ENCODE results near the gene ADAM8. TPM values are rescaled to one million over a fixed set of nuclear protein-coding genes. Genes with fewer than 3 reads are reported as not detected.

ADAM8 gene
- polyA plus RNA-seq, 1 of the 3 experiments (the other 2 are of a cell fraction), result 1.7 TPM

- H2AFZ ChIP-seq (ENCODE audit: low read depth), result no peak overlapping the region
- no peaks in the 10 kb centered on the region for H3K36me3 ChIP-seq (replicated peaks in 1 of 2; ENCODE audit: control insufficient read depth in 1 of 2, insufficient read depth in 2 of 2, low read length in 1 of 2)
- no peak for TF ChIP-seq RFX5 (IDR thresholded peaks at IDR 0.05; ENCODE audit: low read length)
- no peak for TF ChIP-seq TEAD4 (IDR thresholded peaks at IDR 0.05; ENCODE audit: borderline replicate concordance, insufficient read depth)
- no peak for TF ChIP-seq CTCF (IDR thresholded peaks at IDR 0.05)
- TF ChIP-seq MXI1 (IDR thresholded peaks at IDR 0.05; ENCODE audit: low read depth, low read length), result no peak
- no peaks in the 10 kb centered on the region for H3F3A ChIP-seq (replicated peaks; ENCODE audit: insufficient read depth)
- no peak overlapping the region for H3K4me2 ChIP-seq
- H3K9me2 ChIP-seq, result no peaks in the 10 kb centered on the region
- H3K4me3 ChIP-seq (ENCODE audit: low read depth in 2 of 2, low read length in 1 of 2), result no peak overlapping the region
- POLR2A ChIA-PET, result no interaction called here
- H3K27ac ChIP-seq (ENCODE audit: low read depth in 2 of 2, low read length in 1 of 2), result no peak overlapping the region
- no peaks in the 10 kb centered on the region for H4K20me1 ChIP-seq (ENCODE audit: insufficient read depth)
- no peaks in the 10 kb centered on the region for H3K9me3 ChIP-seq
- CTCF ChIA-PET, result interaction anchor here (1.0 kb wide), 1 partner anchor 8 kb away, joined by 3 read pairs; no protein-coding TSS in a partner anchor
- H3K9ac ChIP-seq, result no peak overlapping the region
- H3K4me1 ChIP-seq (ENCODE audit: control insufficient read depth in 1 of 2, insufficient read depth in 2 of 2, low read depth in 1 of 2, low read length in 1 of 2), result no peaks in the 10 kb centered on the region; a peak in 1 of 4 replicates
- 67% methylated on average over 3 of the region's 20 CpGs for WGBS (ENCODE audit: low lambda C conversion rate)
- no peak for DNase-seq
- H3K27me3 ChIP-seq (ENCODE audit: insufficient read depth), result peaks cover 51% of the 10 kb centered on the region
- no peaks in the 10 kb centered on the region for H3K79me2 ChIP-seq (ENCODE audit: insufficient read depth)
Measured at GRCh38 chr10:133218891-133219290, 57.8 kb downstream of the ADAM8 start.

- no peaks in the 10 kb centered on the region for H3K9me3 ChIP-seq
- no peaks in the 10 kb centered on the region for H3K9me2 ChIP-seq
- H3K27me3 ChIP-seq (ENCODE audit: insufficient read depth), result peaks cover 60% of the 10 kb centered on the region
- no peaks in the 10 kb centered on the region for H3K79me2 ChIP-seq (ENCODE audit: insufficient read depth)
- H3F3A ChIP-seq (replicated peaks; ENCODE audit: insufficient read depth), result no peaks in the 10 kb centered on the region
- no peak overlapping the region for H3K9ac ChIP-seq
- 46% methylated on average over 13 of the region's 25 CpGs for WGBS (ENCODE audit: low lambda C conversion rate)
- H3K4me2 ChIP-seq, result no peak overlapping the region
- H3K4me3 ChIP-seq (ENCODE audit: low read depth in 2 of 2, low read length in 1 of 2), result no peak overlapping the region
- CTCF ChIA-PET, result interaction anchor here (1.0 kb wide), 1 partner anchor 9 kb away, joined by 3 read pairs; no protein-coding TSS in a partner anchor
- TF ChIP-seq GABPA (IDR thresholded peaks at IDR 0.05; ENCODE audit: low read depth), result no peak
- H3K36me3 ChIP-seq (replicated peaks in 1 of 2; ENCODE audit: control insufficient read depth in 1 of 2, insufficient read depth in 2 of 2, low read length in 1 of 2), result no peaks in the 10 kb centered on the region
- DNase-seq, result no peak
- POLR2A ChIA-PET, result no interaction called here
- H4K20me1 ChIP-seq (ENCODE audit: insufficient read depth), result no peaks in the 10 kb centered on the region
- no peaks in the 10 kb centered on the region for H3K4me1 ChIP-seq (ENCODE audit: control insufficient read depth in 1 of 2, insufficient read depth in 2 of 2, low read depth in 1 of 2, low read length in 1 of 2)
- H2AFZ ChIP-seq (ENCODE audit: low read depth), result no peak overlapping the region
- no peak overlapping the region for H3K27ac ChIP-seq (ENCODE audit: low read depth in 2 of 2, low read length in 1 of 2)
Measured at GRCh38 chr10:133217800-133218589, 58.7 kb downstream of the ADAM8 start.

DNA sequence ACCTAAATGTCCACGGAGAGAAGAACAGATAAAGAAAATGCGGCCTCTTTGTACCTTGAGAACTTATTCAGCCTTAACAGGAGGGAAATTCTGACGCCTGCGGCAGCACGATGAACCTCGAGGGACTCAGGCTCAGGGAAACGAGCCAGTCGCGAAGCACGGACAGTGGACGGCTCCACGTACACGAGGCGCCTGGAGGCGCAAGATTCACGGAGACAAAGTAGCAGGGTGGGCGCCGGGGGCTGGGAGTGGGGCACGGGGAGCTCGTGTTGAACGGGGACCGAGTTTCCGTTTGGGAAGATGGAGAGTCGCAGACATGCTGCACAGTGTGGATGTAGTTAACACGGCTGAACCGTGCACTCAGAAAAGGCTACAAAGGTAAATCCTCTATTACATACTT lies 59.9 kb downstream of the ADAM8 start:
- ChIA-PET CTCF (no interaction called here), POLR2A (no interaction called here)
- DNase-seq, result no peak
- H3K9me3 ChIP-seq, result no peaks in the 10 kb centered on the region
- H3F3A ChIP-seq (replicated peaks; ENCODE audit: insufficient read depth), result no peaks in the 10 kb centered on the region
- H3K79me2 ChIP-seq (ENCODE audit: insufficient read depth), result no peaks in the 10 kb centered on the region
- H4K20me1 ChIP-seq (ENCODE audit: insufficient read depth), result no peaks in the 10 kb centered on the region
- H3K4me1 ChIP-seq (ENCODE audit: control insufficient read depth in 1 of 2, insufficient read depth in 2 of 2, low read depth in 1 of 2, low read length in 1 of 2), result no peaks in the 10 kb centered on the region
- WGBS (ENCODE audit: low lambda C conversion rate), result 10% methylated on average over 18 of the region's 26 CpGs
- no peak for TF ChIP-seq RAD21 (IDR thresholded peaks at IDR 0.05; ENCODE audit: low read length)
- TF ChIP-seq FOXM1 (IDR thresholded peaks at IDR 0.05; ENCODE audit: low read depth), result no peak
- no peaks in the 10 kb centered on the region for H3K9me2 ChIP-seq
- no peak overlapping the region for H3K4me3 ChIP-seq (ENCODE audit: low read depth in 2 of 2, low read length in 1 of 2)
- H3K27me3 ChIP-seq (ENCODE audit: insufficient read depth), result peaks cover 61% of the 10 kb centered on the region
- H3K27ac ChIP-seq (ENCODE audit: low read depth in 2 of 2, low read length in 1 of 2), result no peak overlapping the region
- no peak overlapping the region for H3K9ac ChIP-seq
- H3K36me3 ChIP-seq (replicated peaks in 1 of 2; ENCODE audit: control insufficient read depth in 1 of 2, insufficient read depth in 2 of 2, low read length in 1 of 2), result no peaks in the 10 kb centered on the region
- H3K4me2 ChIP-seq, result no peak overlapping the region
- H2AFZ ChIP-seq (ENCODE audit: low read depth), result no peak overlapping the region
